HCEC 1CT (cell line): ENCODE results near the gene PSME1.

ENCODE experiments used
- DNase-seq: peaks from one replicate; pipeline ENCODE4 v3.0.0-alpha.2; 2017

Gene PSME1

GRCh38 chr14:24135834-24136683 lies at the start of gene PSME1:
Gene PSME1, plus strand, starts transcription at chr14:24136194. Its CDS starts 69 bp downstream, at chr14:24136263.
- peak; percentile 84 for DNase-seq

GRCh38 chr14:24087004-24087403 lies 49.0 kb upstream of the PSME1 start:
- no peak for DNase-seq

DNA sequence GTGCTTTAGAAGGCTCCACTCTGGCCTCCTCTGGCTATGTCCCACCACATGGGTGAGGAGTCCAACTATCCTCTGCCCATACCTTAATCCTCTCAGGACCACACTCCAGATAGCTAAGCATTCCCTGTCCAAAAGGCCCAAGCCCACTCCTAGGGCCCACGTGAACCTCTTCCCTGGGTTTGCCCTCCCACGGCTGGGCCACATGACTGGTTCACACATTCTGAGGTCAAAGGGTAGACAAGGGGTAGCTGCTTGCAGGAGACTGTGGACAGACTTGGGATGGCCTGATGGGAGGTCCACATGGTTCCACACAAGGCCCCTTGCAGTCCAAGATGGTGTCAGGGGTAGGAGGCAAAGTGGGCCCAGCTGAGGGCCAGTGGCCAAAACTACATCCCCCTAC lies 47.9 kb upstream of the PSME1 start:
- DNase-seq = no peak

- DNase-seq = no peak
Measured at GRCh38 chr14:24089890-24090289, 46.1 kb upstream of the PSME1 start.

- no peak for DNase-seq
Measured at GRCh38 chr14:24092110-24092504, 43.9 kb upstream of the PSME1 start.

DNA sequence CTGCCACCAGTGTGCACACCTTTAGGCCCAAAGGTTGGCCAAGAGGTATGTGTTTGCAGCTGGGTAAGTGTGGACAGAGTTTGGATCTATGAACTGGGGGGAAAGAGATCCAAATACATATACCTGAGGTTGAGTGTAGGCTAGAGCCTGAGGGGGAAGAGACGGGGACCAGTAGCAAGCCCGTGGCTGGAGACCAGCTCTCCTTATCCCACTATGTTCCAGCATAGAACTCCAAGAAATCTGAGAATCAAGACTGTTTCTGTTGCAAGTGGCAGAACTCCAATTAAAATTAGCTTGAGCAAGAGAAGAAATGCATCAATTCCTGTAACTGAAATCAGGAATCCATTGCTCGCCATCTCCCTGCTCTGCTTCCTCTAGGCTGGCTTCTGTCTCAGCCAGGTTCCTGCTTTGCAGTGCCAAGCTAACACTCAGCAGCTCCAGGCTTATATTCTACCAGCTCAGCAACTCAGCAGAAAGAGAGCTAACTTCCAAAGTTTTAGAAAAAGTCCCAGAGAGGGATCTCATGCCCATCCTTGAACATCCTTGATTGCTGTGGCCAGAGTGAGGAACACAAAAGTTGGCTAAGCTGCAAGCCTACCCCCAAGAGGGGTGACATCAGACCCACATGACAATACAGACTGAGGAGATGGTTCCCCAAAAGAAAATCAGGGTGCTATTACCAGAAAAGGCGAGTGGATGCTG lies 43.3 kb upstream of the PSME1 start:
- no peak for DNase-seq

DNA sequence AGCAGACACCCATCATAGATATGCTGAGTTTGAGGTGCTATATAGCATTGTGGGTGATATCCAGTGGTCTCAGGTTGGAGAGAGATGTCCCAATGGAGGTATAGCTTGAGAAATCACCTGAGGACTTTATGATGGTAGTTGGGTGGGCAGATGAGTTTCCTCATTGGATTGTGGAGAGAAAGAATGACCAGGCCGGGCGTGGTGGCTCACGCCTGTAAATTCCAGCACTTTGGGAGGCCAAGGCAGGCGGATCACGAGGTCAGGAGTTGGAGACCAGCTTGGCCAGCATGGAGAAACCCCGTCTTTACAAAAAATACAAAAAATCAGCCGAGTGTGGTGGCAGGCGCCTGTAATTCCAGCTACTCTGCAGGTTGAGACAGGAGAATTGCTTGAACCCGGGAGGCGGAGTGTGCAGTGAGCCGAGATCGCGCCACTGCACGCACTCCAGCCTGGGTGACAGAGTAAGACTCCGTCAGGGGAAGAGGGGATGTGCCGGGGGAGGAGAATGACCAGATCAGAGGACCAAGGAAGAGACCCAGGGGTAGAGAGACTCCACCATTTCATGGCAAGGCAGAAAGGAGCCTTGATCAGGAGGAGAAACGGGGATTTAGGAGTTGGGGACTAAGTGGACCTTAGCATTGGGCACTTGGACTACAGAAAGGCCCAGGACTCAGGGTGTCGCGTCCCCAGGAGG lies 42.6 kb upstream of the PSME1 start:
- no peak for DNase-seq

GRCh38 chr14:24093901-24094840 lies 41.8 kb upstream of the PSME1 start, which contains the start of gene PCK2:
Gene PCK2, plus strand, starts transcription at chr14:24094311. Its CDS starts 95 bp downstream, at chr14:24094406.
- DNase-seq = peak; percentile 90

DNA sequence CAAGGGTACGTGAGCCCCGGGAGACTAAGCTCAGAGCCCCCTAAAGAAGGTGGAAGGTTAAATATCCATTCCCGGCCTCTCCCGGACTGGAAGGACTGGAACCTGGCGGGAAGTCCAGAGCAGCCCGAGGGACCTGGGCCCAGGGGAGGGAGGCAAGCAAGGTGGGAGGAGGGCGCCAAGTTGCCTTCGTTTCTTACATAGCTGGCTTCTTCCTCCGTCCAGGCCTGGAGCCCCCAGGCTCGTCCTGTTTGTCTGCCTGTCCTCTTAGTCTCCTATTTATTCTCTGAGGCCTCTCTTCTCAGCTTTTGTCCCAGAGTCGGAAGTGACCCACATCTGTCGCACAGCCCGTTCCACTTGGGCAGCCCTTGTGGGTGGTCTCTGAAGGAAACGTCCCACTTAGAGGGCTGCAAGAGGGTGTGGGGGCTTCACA lies 41.1 kb upstream of the PSME1 start:
- DNase-seq = no peak

GRCh38 chr14:24095271-24096068 lies 40.5 kb upstream of the PSME1 start:
- DNase-seq = peak; percentile 41

GRCh38 chr14:24096545-24097181 lies 39.3 kb upstream of the PSME1 start:
- no peak for DNase-seq

GRCh38 chr14:24098229-24098926 lies 37.6 kb upstream of the PSME1 start:
- no peak for DNase-seq

- DNase-seq = no peak
Measured at GRCh38 chr14:24098927-24099813, 36.8 kb upstream of the PSME1 start.

GRCh38 chr14:24100197-24100981 lies 35.6 kb upstream of the PSME1 start:
- no peak for DNase-seq

DNA sequence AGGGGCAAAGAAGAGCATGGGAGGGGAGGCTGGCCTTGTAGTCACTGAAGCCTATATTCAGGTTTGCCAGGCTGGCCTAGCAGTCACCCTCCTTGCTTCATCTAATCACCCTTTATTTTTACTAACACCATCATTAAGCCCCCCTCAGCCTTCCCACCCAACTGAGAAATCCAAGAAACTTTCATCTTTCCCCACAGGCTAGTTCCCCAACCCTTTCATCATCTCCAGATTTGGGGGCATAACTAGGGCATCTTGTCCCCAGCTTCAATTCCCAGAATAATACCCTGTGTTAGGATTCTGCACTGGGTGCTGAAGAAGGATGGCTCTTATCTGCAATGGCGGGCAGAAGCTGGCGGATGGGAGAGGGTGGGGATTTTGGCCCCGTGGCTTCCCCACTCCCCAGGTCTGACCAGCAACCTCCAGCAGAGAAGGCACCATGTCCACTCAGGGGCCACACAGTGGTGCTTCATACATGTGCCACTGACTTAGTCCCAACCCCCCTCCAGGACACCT lies 35.0 kb upstream of the PSME1 start:
- no peak for DNase-seq

DNA sequence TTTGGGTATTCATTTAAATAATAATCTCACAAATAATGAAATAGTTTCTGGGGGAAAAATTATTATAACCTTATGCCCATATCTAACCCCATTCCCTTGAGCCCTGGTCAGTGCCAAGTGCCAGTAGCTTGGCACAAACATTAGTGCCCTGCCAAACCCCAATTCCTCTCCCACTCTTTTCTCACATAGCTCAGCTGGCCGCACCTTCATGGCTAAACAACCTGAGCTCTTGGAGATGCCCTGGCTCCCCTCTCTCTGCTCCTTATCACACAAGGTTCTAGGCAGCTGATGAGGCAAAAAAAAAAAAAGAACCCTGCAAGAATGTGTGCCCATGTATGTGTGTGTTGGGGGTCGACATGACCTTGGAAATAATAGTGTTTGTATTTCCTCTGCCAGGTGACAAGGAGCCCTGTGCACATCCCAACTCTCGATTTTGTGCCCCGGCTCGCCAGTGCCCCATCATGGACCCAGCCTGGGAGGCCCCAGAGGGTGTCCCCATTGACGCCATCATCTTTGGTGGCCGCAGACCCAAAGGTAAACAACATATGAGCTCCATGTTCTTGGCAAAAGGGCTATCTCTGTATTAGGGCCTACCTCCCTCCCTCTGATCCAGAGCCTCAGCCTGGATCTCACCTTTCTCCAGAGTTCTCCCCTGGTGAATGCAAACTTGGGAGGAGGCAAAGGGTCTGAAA lies 33.5 kb upstream of the PSME1 start:
- no peak for DNase-seq

- no peak for DNase-seq
Measured at GRCh38 chr14:24103451-24103850, 32.5 kb upstream of the PSME1 start.
